GM19324 (cell line): Measurements from ENCODE around the gene TMEM50A.
"Not testable (repeated sequence)": the region's sequence is repeated elsewhere in the genome, so short reads cannot be mapped to it uniquely, and the experiment has no call there.

Experiments
- ATAC-seq: cut with Tn5 transposase; IDR thresholded peaks from one replicate; pipeline ENCODE4 v1.9.1; 2021; ENCODE audit warnings: mild to moderate bottlenecking, moderate library complexity; ENCODE audit not compliant: unreplicated experiment, low FRiP score

TMEM50A gene

GRCh38 chr1:25383090-25383489, 45.0 kb downstream of the TMEM50A start:
- not testable (repeated sequence) for ATAC-seq

GRCh38 chr1:25383875-25384274, 45.7 kb downstream of the TMEM50A start:
- ATAC-seq = not testable (repeated sequence)

- not testable (repeated sequence) for ATAC-seq
Measured at GRCh38 chr1:25387096-25387495, 49.0 kb downstream of the TMEM50A start.

GRCh38 chr1:25388691-25389090, 50.6 kb downstream of the TMEM50A start:
- not testable (repeated sequence) for ATAC-seq

GRCh38 chr1:25389721-25390120, 51.6 kb downstream of the TMEM50A start:
- ATAC-seq = not testable (repeated sequence)

- no peak for ATAC-seq
Measured at GRCh38 chr1:25392841-25393240, 54.7 kb downstream of the TMEM50A start.

- ATAC-seq = not testable (repeated sequence)
Measured at GRCh38 chr1:25397549-25397948, 59.4 kb downstream of the TMEM50A start.

GRCh38 chr1:25398079-25398478, 59.9 kb downstream of the TMEM50A start:
- not testable (repeated sequence) for ATAC-seq

GRCh38 chr1:25402947-25403803, 65.0 kb downstream of the TMEM50A start:
- not testable (repeated sequence) for ATAC-seq

- not testable (repeated sequence) for ATAC-seq
Measured at GRCh38 chr1:25405731-25406305, 67.7 kb downstream of the TMEM50A start.

GRCh38 chr1:25409641-25410427, 71.7 kb downstream of the TMEM50A start:
- not testable (repeated sequence) for ATAC-seq
